Adrenal gland (tissue), 12 donors: ENCODE measurements around the gene COL16A1. TPM values are rescaled to one million over a fixed set of nuclear protein-coding genes. Genes with fewer than 3 reads are reported as not detected.

ENCODE experiments used
- DNase-seq, 7 donors: peaks; one replicate each; pipeline ENCODE4 v3.0.0-alpha.2; 2019 to 2020
- H3K27ac ChIP-seq, 5 donors: fragments of 200-600 bp; sonication (generic) in 4 of 5; 1 replicate in 3 of 5; 2 replicates in 2 of 5; pipeline versions ENCODE4 v1.5.1 to v1.8.0; 2016 to 2020; ENCODE audit warnings: mild to moderate bottlenecking in 1 of 5
- H3K27me3 ChIP-seq: fragments of 200-600 bp; 2 replicates; pipeline ENCODE4 v1.8.0; 2021
- H3K36me3 ChIP-seq, 2 donors: fragments of 200-600 bp; replicated peaks in 1 of 2; 1 replicate in 1 of 2; 2 replicates in 1 of 2; pipeline versions ENCODE4 v1.5.1 to v1.8.0; 2018 to 2022
- H3K4me1 ChIP-seq, 2 donors: fragments of 200-600 bp; replicated peaks in 1 of 2; 1 replicate in 1 of 2; 2 replicates in 1 of 2; pipeline versions ENCODE4 v1.5.1 to v1.8.0; 2018 to 2021
- H3K4me3 ChIP-seq, 4 donors: fragments of 200-600 bp; sonication (generic) in 3 of 4; one replicate each; pipeline ENCODE4 v1.5.1; 2016 to 2018
- H3K9me3 ChIP-seq, 3 donors: fragments of 200-600 bp; sonication (generic) in 1 of 3; replicated peaks in 1 of 3; 1 replicate in 2 of 3; 2 replicates in 1 of 3; pipeline versions ENCODE4 v1.5.1 to v1.8.0; 2016 to 2021
- CTCF ChIP-seq, 6 experiments: fragments of 450-650 bp in 4 of 6; fragments of 200-600 bp in 2 of 6; sonication (generic) in 1 of 6; IDR thresholded peaks; 1 replicate in 5 of 6; 2 replicates in 1 of 6; pipeline versions ENCODE4 v1.5.1 to v1.8.0; 2016 to 2021; ENCODE audit warnings: antibody characterized with exemption in 6 of 6, mild to moderate bottlenecking in 2 of 6, moderate library complexity in 1 of 6
- POLR2A ChIP-seq, 2 donors: fragments of 450-650 bp; IDR thresholded peaks; one replicate each; pipeline ENCODE4 v1.6.1; 2017; ENCODE audit warnings: antibody characterized with exemption in 2 of 2, mild to moderate bottlenecking in 2 of 2, moderate library complexity in 1 of 2
- WGBS, 4 donors: extraction: QIAGEN DNeasy Blood & Tissue Kit in 2 of 4; methylation state at CpG; one replicate each; pipeline versions ENCODE4 v1.1.5 to v1.1.7; 2013 to 2017; 5-methylcytosine and 5-hydroxymethylcytosine counted together
- intact Hi-C, 2 donors: fragments of 100-400 bp; cut with DNase I; formaldehyde crosslinking; loops; one replicate each; pipeline versions ENCODE4 v1.14.1 to v1.15.0; 2022 to 2023
- polyA plus RNA-seq, 3 donors: library from polyadenylated mRNA; stranded (reverse); fragments of 200-250 nt in 2 of 3; fragments of 350-450 nt in 1 of 3; fragmentation: Illumina TruSeq in 1 of 3; extraction: RNeasy Lipid Tissue Mini Kit (QIAGEN cat#74804) in 1 of 3; gene quantifications; one replicate each; pipeline ENCODE4 v1.2.3, GENCODE V29; 2013 to 2014
- total RNA-seq, 9 donors: library from RNA; depleted of rRNA in 4 of 9; stranded (reverse); fragments of >200 nt in 4 of 9; fragments of 120-200 nt in 1 of 9; fragmentation: NEBNext Ultra II Directional in 1 of 9; extraction: Animal tissue kit (Norgen Biotek cat#: 25700) in 1 of 9; gene quantifications; one replicate each; pipeline versions ENCODE4 v1.1.0 to v1.2.4, GENCODE V29; 2013 to 2023
- donor health status: healthy with polysubstance abuse.
- donor health status: Bipolar disorder and iron deficiency.
- donor health status: DM: yes; HTN: yes; CAD: no.
- donor health status: DM: no; HTN: no; CAD: no.
- donor health status: DM: no; HTN: no; CAD: no.
- donor health status: DM: yes; HTN: yes; CAD: no.

The COL16A1 gene
- total and polyA plus RNA-seq, 12 donors = 6.1 to 129 (median 26.9) TPM

GRCh38 chr1:31626223-31627207 is 77.3 kb downstream of the COL16A1 start:
- Histone ChIP-seq H3K27me3 (no peaks in the 10 kb centered on the region), H3K9me3 (no peaks in the 10 kb centered on the region), H3K4me3 (no peak overlapping the region), H3K4me1 (peaks cover 27 to 34% of the 10 kb centered on the region in 2 donors), H3K27ac (peak overlapping the region; percentile 53 to 89 (median 79)), H3K36me3 (peaks cover 0 to 34% of the 10 kb centered on the region in 2 donors)
- TF ChIP-seq POLR2A (IDR thresholded peaks at IDR 0.05) (peak in 1 of 2 donors; percentile 61), CTCF (IDR thresholded peaks at IDR 0.05) (no peak)
- intact Hi-C loops = no loop called here
- WGBS, 4 donors = 23 to 63% (median 33%) methylated on average over 9 to 23 of the region's 23 CpGs
- peak; percentile 74 to 89 (median 85) for DNase-seq

- Histone ChIP-seq H3K27ac (peak overlapping the region; percentile 52 to 89 (median 75)), H3K36me3 (peaks cover 0 to 26% of the 10 kb centered on the region in 2 donors), H3K27me3 (no peaks in the 10 kb centered on the region), H3K9me3 (no peaks in the 10 kb centered on the region), H3K4me3 (no peak overlapping the region), H3K4me1 (peaks cover 27 to 34% of the 10 kb centered on the region in 2 donors)
- WGBS, 4 donors = 49 to 61% (median 59%) methylated on average over 2 to 4 of the region's 4 CpGs
- intact Hi-C loops = no loop called here
- peak in 6 of 7 donors; percentile 50 to 73 (median 64) for DNase-seq
- TF ChIP-seq CTCF (IDR thresholded peaks at IDR 0.05) = no peak
- no peak for TF ChIP-seq POLR2A (IDR thresholded peaks at IDR 0.05)
Measured at GRCh38 chr1:31625561-31626222, 78.1 kb downstream of the COL16A1 start.

GRCh38 chr1:31624731-31625514 is 78.9 kb downstream of the COL16A1 start:
- Histone ChIP-seq H3K4me3 (no peak overlapping the region), H3K27me3 (no peaks in the 10 kb centered on the region), H3K27ac (peak overlapping the region in 4 of 5 donors; percentile 53 to 89 (median 81)), H3K36me3 (peaks cover 0 to 18% of the 10 kb centered on the region in 2 donors), H3K9me3 (no peaks in the 10 kb centered on the region), H3K4me1 (peaks cover 27 to 34% of the 10 kb centered on the region in 2 donors)
- TF ChIP-seq CTCF (IDR thresholded peaks at IDR 0.05) = no peak
- TF ChIP-seq POLR2A (IDR thresholded peaks at IDR 0.05) = no peak
- WGBS, 4 donors = 86 to 97% (median 89%) methylated on average over 13 to 16 of the region's 16 CpGs
- DNase-seq = peak in 2 of 7 donors; percentile 18 to 56
- intact Hi-C loops = no loop called here
